Panc1 (cell line): ENCODE measurements around the gene KRT7. TPM values are rescaled to one million over a fixed set of nuclear protein-coding genes. Genes with fewer than 3 reads are reported as not detected.

Experiments used
- ATAC-seq: fragments of 200-7000 bp; cut with Tn5 transposase; 2 replicates; pipeline ENCODE4 v1.9.1; 2020; ENCODE audit warnings: mild to moderate bottlenecking, moderate library complexity
- BruUV-seq: library from RNA; stranded (reverse); fragments of 400-500 nt; replicated peaks from 2 replicates; lab custom pipeline; 2021; lab: Mats Ljungman, UMichigan
- CTCF ChIA-PET: fragments of 300-600 bp; sonication (Branson Sonifier 250); formaldehyde crosslinking; loops from one replicate; lab custom pipeline; 2022; ENCODE audit warnings: antibody characterized with exemption; lab: Charles Lee
- POLR2A ChIA-PET: fragments of 300-600 bp; sonication (Branson Sonifier 250); formaldehyde crosslinking; loops from one replicate; lab custom pipeline; 2022; ENCODE audit warnings: antibody characterized with exemption; lab: Charles Lee
- DNase-seq: peaks from one replicate; pipeline ENCODE4 v3.0.0-alpha.2; 2010; ENCODE audit warnings: low read depth, low spot score
- H3K27ac ChIP-seq: 2 replicates; pipeline ENCODE4 v1.5.1; 2011; ENCODE audit warnings: mild to moderate bottlenecking, low read length, inconsistent platforms
- H3K27me3 ChIP-seq: fragments of 200-500 bp; sonication (Bioruptor generic); 2 replicates; pipeline ENCODE4 v1.6.0; 2014; ENCODE audit warnings: low read length, inconsistent platforms; ENCODE audit not compliant: control insufficient read depth, insufficient read depth
- H3K36me3 ChIP-seq: fragments of 200-500 bp; sonication (Bioruptor generic); 2 replicates; pipeline ENCODE4 v1.5.1; 2014; ENCODE audit warnings: inconsistent platforms, mild to moderate bottlenecking, low read length, moderate library complexity; ENCODE audit not compliant: control insufficient read depth, insufficient read depth
- H3K4me1 ChIP-seq: 2 replicates; pipeline ENCODE4 v1.5.1; 2011; ENCODE audit warnings: inconsistent platforms, mild to moderate bottlenecking, low read length, moderate library complexity; ENCODE audit not compliant: control insufficient read depth, insufficient read depth
- H3K4me3 ChIP-seq, 2 experiments: 2 replicates each; pipeline ENCODE4 v1.5.1; 2011 to 2012; ENCODE audit warnings: low read depth in 2 of 2, low read length in 2 of 2, mild to moderate bottlenecking in 2 of 2, inconsistent platforms in 1 of 2, moderate library complexity in 1 of 2
- H3K9me3 ChIP-seq: fragments of 200-500 bp; sonication (Bioruptor generic); 2 replicates; pipeline ENCODE4 v1.5.1; 2014; ENCODE audit warnings: low read depth, mild to moderate bottlenecking, inconsistent platforms, low read length, moderate library complexity; ENCODE audit not compliant: control insufficient read depth, insufficient read depth
- POLR2AphosphoS5 ChIP-seq: IDR thresholded peaks from 2 replicates; pipeline ENCODE4 v1.6.1; 2012; ENCODE audit warnings: mild to moderate bottlenecking, low read depth, low read length, moderate library complexity
- SIN3A ChIP-seq: IDR thresholded peaks from 2 replicates; pipeline ENCODE4 v1.6.1; 2012; ENCODE audit warnings: low read depth, mild to moderate bottlenecking, low read length, moderate library complexity, borderline replicate concordance; ENCODE audit not compliant: insufficient read depth
- TCF7L2 ChIP-seq: IDR thresholded peaks from 2 replicates; pipeline ENCODE4 v1.6.1; 2011; ENCODE audit warnings: mild to moderate bottlenecking, low read depth, low read length, inconsistent platforms
- in situ Hi-C: cut with HindIII; loops from 2 replicates; pipeline ENCODE4 v1.10.0; 2016; ENCODE audit warnings: low sequenced_read_pairs, low pct_unique_long_range_greater_than_20kb
- intact Hi-C: fragments of 100-400 bp; cut with micrococcal nuclease; formaldehyde crosslinking; loops from one replicate; pipeline ENCODE4 v1.10.0; 2022; ENCODE audit not compliant: unreplicated experiment
- total RNA-seq: library from RNA; stranded (reverse); gene quantifications from one replicate; pipeline ENCODE4 v1.2.1, GENCODE V29; 2021; ENCODE audit not compliant: unreplicated experiment
- TF ChIP-seq, protein P1 (sequence below): fragments of 450-650 bp; IDR thresholded peaks from 2 replicates; pipeline ENCODE4 v1.5.1; 2017; ENCODE audit warnings: mild to moderate bottlenecking
- TF ChIP-seq, protein P2 (sequence below), 2 experiments: IDR thresholded peaks; 2 replicates each; pipeline ENCODE4 v1.6.1; 2011 to 2012; ENCODE audit warnings: low read depth in 2 of 2, control low read depth in 1 of 2, low read length in 1 of 2, mild to moderate bottlenecking in 1 of 2, moderate library complexity in 1 of 2; ENCODE audit not compliant: insufficient read depth in 1 of 2

The KRT7 gene
- total RNA-seq, 1 experiment from 2014 or later, result 16.8 TPM

- ChIA-PET POLR2A (interaction anchor here (0.5 kb wide), 1 partner anchor 215 kb away, joined by 3 read pairs; no protein-coding TSS in a partner anchor), CTCF (no interaction called here)
- Histone ChIP-seq H3K36me3 (no peaks in the 10 kb centered on the region), H3K4me3 (no peak overlapping the region), H3K27me3 (no peaks in the 10 kb centered on the region), H3K4me1 (peaks cover 26% of the 10 kb centered on the region), H3K27ac (peak overlapping the region; percentile 46), H3K9me3 (no peaks in the 10 kb centered on the region)
- no peak for TF ChIP-seq POLR2AphosphoS5
- no peak for TF ChIP-seq TCF7L2
- no peak for TF ChIP-seq SIN3A
- TF ChIP-seq, protein P1, sequence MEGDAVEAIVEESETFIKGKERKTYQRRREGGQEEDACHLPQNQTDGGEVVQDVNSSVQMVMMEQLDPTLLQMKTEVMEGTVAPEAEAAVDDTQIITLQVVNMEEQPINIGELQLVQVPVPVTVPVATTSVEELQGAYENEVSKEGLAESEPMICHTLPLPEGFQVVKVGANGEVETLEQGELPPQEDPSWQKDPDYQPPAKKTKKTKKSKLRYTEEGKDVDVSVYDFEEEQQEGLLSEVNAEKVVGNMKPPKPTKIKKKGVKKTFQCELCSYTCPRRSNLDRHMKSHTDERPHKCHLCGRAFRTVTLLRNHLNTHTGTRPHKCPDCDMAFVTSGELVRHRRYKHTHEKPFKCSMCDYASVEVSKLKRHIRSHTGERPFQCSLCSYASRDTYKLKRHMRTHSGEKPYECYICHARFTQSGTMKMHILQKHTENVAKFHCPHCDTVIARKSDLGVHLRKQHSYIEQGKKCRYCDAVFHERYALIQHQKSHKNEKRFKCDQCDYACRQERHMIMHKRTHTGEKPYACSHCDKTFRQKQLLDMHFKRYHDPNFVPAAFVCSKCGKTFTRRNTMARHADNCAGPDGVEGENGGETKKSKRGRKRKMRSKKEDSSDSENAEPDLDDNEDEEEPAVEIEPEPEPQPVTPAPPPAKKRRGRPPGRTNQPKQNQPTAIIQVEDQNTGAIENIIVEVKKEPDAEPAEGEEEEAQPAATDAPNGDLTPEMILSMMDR, result no peak
- TF ChIP-seq, protein P2, sequence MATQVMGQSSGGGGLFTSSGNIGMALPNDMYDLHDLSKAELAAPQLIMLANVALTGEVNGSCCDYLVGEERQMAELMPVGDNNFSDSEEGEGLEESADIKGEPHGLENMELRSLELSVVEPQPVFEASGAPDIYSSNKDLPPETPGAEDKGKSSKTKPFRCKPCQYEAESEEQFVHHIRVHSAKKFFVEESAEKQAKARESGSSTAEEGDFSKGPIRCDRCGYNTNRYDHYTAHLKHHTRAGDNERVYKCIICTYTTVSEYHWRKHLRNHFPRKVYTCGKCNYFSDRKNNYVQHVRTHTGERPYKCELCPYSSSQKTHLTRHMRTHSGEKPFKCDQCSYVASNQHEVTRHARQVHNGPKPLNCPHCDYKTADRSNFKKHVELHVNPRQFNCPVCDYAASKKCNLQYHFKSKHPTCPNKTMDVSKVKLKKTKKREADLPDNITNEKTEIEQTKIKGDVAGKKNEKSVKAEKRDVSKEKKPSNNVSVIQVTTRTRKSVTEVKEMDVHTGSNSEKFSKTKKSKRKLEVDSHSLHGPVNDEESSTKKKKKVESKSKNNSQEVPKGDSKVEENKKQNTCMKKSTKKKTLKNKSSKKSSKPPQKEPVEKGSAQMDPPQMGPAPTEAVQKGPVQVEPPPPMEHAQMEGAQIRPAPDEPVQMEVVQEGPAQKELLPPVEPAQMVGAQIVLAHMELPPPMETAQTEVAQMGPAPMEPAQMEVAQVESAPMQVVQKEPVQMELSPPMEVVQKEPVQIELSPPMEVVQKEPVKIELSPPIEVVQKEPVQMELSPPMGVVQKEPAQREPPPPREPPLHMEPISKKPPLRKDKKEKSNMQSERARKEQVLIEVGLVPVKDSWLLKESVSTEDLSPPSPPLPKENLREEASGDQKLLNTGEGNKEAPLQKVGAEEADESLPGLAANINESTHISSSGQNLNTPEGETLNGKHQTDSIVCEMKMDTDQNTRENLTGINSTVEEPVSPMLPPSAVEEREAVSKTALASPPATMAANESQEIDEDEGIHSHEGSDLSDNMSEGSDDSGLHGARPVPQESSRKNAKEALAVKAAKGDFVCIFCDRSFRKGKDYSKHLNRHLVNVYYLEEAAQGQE (IDR thresholded peaks at IDR 0.05; ENCODE audit: insufficient read depth in 1 of 2, low read depth in 2 of 2, low read length in 1 of 2), result no peak
- in situ Hi-C loops, result no loop called here
- ATAC-seq, result no peak
- no peak for DNase-seq
- intact Hi-C loops, result loop anchor here (10.0 kb wide), 1 partner anchor 51 kb away; no protein-coding TSS in a partner anchor
- no TSS peak for BruUV-seq
Measured at GRCh38 chr12:52275686-52276085, 42.6 kb downstream of the KRT7 start.

DNA sequence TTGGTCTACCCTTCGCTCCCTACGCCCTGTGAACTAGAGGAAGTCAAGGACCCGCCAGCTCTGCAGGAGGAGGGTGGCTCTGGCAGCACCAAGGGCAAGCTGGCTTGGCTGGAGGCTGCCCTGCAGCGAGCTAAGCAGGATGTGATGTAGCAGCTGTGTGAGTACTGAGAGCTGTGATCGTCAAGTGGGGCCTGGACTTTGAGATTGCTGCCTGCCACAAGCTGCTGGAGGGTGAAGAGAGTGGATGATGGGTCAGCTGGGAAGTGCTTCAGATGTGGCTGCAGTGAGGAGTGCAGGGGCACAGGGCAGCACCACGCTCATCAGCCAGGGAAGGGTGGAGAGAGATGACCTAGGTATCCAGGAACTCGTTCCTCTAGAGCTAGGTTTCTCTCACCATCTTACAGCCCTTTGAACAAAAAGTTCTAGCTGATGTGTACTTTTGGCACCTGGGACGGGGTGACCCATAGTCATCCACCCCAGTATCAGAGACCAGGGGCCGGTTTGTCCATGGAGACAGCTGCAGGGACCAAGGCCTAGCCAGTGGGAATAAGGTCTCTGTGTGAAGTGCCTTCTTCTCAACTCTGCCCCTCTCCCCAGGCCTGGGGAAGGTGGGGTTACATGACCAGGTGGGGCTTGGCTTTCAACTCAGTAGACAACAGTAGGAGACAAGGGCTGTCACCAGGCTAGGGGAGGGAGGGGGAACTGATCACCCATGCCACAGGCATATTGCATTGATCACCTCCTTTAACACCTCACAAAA is 44.6 kb downstream of the KRT7 start:
- intact Hi-C loops (loop anchor here (10.0 kb wide), 1 partner anchor 53 kb away; no protein-coding TSS in a partner anchor), in situ Hi-C loops (no loop called here)
- no peaks in the 10 kb centered on the region for H3K9me3 ChIP-seq
- no peaks in the 10 kb centered on the region for H3K36me3 ChIP-seq
- H3K4me1 ChIP-seq, result peaks cover 39% of the 10 kb centered on the region
- TF ChIP-seq POLR2AphosphoS5 (no peak), TCF7L2 (no peak), SIN3A (no peak)
- TF ChIP-seq, protein P2 (IDR thresholded peaks at IDR 0.05; ENCODE audit: insufficient read depth in 1 of 2, low read depth in 2 of 2, low read length in 1 of 2), result no peak
- TF ChIP-seq, protein P1, result no peak
- BruUV-seq, result no TSS peak
- DNase-seq (no peak), ATAC-seq (no peak)
- no peaks in the 10 kb centered on the region for H3K27me3 ChIP-seq
- peak overlapping the region; percentile 96 for H3K27ac ChIP-seq
- ChIA-PET POLR2A (interaction anchor here (0.5 kb wide), 1 partner anchor 41 kb away, joined by 3 read pairs; no protein-coding TSS in a partner anchor), CTCF (interaction anchor here (1.5 kb wide), 1 partner anchor 29 kb away, joined by 3 read pairs; no protein-coding TSS in a partner anchor)
- no peak overlapping the region for H3K4me3 ChIP-seq
